H1 (cell line): ENCODE results near the gene DHX9. TPM values are rescaled to one million over a fixed set of nuclear protein-coding genes. Genes with fewer than 3 reads are reported as not detected.

Experiments
- CTCF ChIA-PET: fragments of 300-600 bp; sonication (Branson Sonifier 250); formaldehyde crosslinking; loops from one replicate; lab custom pipeline; 2021; ENCODE audit not compliant: partially characterized antibody; lab: Charles Lee
- POLR2A ChIA-PET: fragments of 300-600 bp; sonication (Branson Sonifier 250); formaldehyde crosslinking; loops from one replicate; lab custom pipeline; 2021; ENCODE audit warnings: inconsistent platforms; ENCODE audit not compliant: partially characterized antibody; lab: Charles Lee
- DNase-seq, 2 experiments: peaks; one replicate each; pipeline versions ENCODE4 v3.0.0 to v3.0.0-alpha.2; 2010 to 2022; ENCODE audit warnings: low spot score in 2 of 2, low read depth in 1 of 2, mixed read lengths in 1 of 2
- FAIRE-seq: peaks from 2 replicates; lab custom pipeline; 2011; peaks lifted over from hg19 to GRCh38; lab: Jason Lieb, UNC
- H2AFZ ChIP-seq: 2 replicates; pipeline ENCODE4 v1.8.1; 2012; ENCODE audit warnings: low read length, inconsistent platforms
- H2AK5ac ChIP-seq: 2 replicates; pipeline ENCODE4 v1.6.1; 2013; ENCODE audit warnings: low read depth, low read length
- H2BK120ac ChIP-seq: replicated peaks from 2 replicates; pipeline ENCODE3; 2013; ENCODE audit warnings: low read depth, low read length, inconsistent platforms
- H2BK12ac ChIP-seq: 2 replicates; pipeline ENCODE4 v1.6.1; 2013; ENCODE audit warnings: low read depth, low read length
- H2BK15ac ChIP-seq: 2 replicates; pipeline ENCODE4 v1.6.1; 2013; ENCODE audit warnings: low read length
- H2BK20ac ChIP-seq: 2 replicates; pipeline ENCODE4 v1.6.1; 2013; ENCODE audit warnings: low read length
- H2BK5ac ChIP-seq: 2 replicates; pipeline ENCODE4 v1.6.1; 2013; ENCODE audit warnings: low read depth, low read length
- H3K14ac ChIP-seq: 2 replicates; pipeline ENCODE4 v1.6.1; 2013; ENCODE audit warnings: inconsistent platforms; ENCODE audit not compliant: insufficient read length
- H3K18ac ChIP-seq: 2 replicates; pipeline ENCODE4 v1.6.1; 2013; ENCODE audit warnings: low read length; ENCODE audit errors: extremely low read depth
- H3K23ac ChIP-seq: 2 replicates; pipeline ENCODE4 v1.6.1; 2013; ENCODE audit warnings: inconsistent platforms; ENCODE audit not compliant: insufficient read length
- H3K23me2 ChIP-seq: 2 replicates; pipeline ENCODE4 v1.6.1; 2013; ENCODE audit warnings: low read depth, low read length
- H3K27ac ChIP-seq: 2 replicates; pipeline ENCODE4 v1.6.1; 2011; ENCODE audit warnings: low read depth, low read length, inconsistent platforms
- H3K27me3 ChIP-seq, 4 experiments: replicated peaks in 1 of 4; 1 replicate in 1 of 4; 2 replicates in 3 of 4; pipeline versions ENCODE4 v1.6.1 to v1.8.1; 2011 to 2013; ENCODE audit warnings: low read length in 3 of 4, mild to moderate bottlenecking in 3 of 4, inconsistent platforms in 2 of 4, mixed read lengths in 2 of 4, moderate library complexity in 1 of 4; ENCODE audit not compliant: control insufficient read depth in 3 of 4, insufficient read depth in 3 of 4; ENCODE audit errors: extremely low read depth in 1 of 4
- H3K36me3 ChIP-seq, 4 experiments: 2 replicates each; pipeline versions ENCODE4 v1.6.1 to v1.8.1; 2011 to 2013; ENCODE audit warnings: mild to moderate bottlenecking in 4 of 4, low read length in 3 of 4, moderate library complexity in 2 of 4, control low read depth in 1 of 4, inconsistent platforms in 1 of 4; ENCODE audit not compliant: insufficient read depth in 4 of 4, control insufficient read depth in 2 of 4
- H3K4ac ChIP-seq: replicated peaks from 2 replicates; pipeline ENCODE3; 2013; ENCODE audit warnings: low read length, low read depth, mixed read lengths, inconsistent platforms; ENCODE audit not compliant: insufficient read length
- H3K4me1 ChIP-seq, 4 experiments: replicated peaks in 1 of 4; 1 replicate in 1 of 4; 2 replicates in 3 of 4; pipeline versions ENCODE4 v1.6.1 to v1.8.1; 2011 to 2013; ENCODE audit warnings: low read length in 3 of 4, inconsistent platforms in 2 of 4, mixed read lengths in 1 of 4; ENCODE audit not compliant: insufficient read depth in 4 of 4, control insufficient read depth in 3 of 4
- H3K4me2 ChIP-seq, 2 experiments: 2 replicates each; pipeline versions ENCODE4 v1.6.1 to v1.8.1; 2011 to 2013; ENCODE audit warnings: low read depth in 2 of 2, low read length in 2 of 2, control low read depth in 1 of 2, inconsistent platforms in 1 of 2, mild to moderate bottlenecking in 1 of 2; ENCODE audit not compliant: insufficient read depth in 1 of 2
- H3K4me3 ChIP-seq, 4 experiments: fragments of 200-600, 300-600 bp in 1 of 4; sonication (generic), shearing (Covaris generic), sonication (Bioruptor Twin) in 1 of 4; 2 replicates each; pipeline versions ENCODE4 v1.5.1 to v1.8.1; 2011 to 2016; ENCODE audit warnings: low read length in 4 of 4, low read depth in 3 of 4, control low read depth in 2 of 4, inconsistent platforms in 2 of 4, mild to moderate bottlenecking in 2 of 4, mixed read lengths in 1 of 4, moderate library complexity in 1 of 4; ENCODE audit not compliant: insufficient read depth in 2 of 4; ENCODE audit errors: extremely low read depth in 1 of 4
- H3K56ac ChIP-seq: replicated peaks from 2 replicates; pipeline ENCODE3; 2013; ENCODE audit warnings: low read depth, mild to moderate bottlenecking, mixed read lengths, low read length, inconsistent platforms; ENCODE audit not compliant: insufficient read length
- H3K79me1 ChIP-seq: 2 replicates; pipeline ENCODE4 v1.6.1; 2013; ENCODE audit warnings: low read depth, low read length, control low read depth
- H3K79me2 ChIP-seq, 2 experiments: 2 replicates each; pipeline versions ENCODE4 v1.6.1 to v1.8.1; 2012 to 2013; ENCODE audit warnings: low read length in 2 of 2, mild to moderate bottlenecking in 2 of 2, inconsistent platforms in 1 of 2; ENCODE audit not compliant: insufficient read depth in 2 of 2, control insufficient read depth in 1 of 2
- H3K9ac ChIP-seq, 4 experiments: replicated peaks in 1 of 4; 1 replicate in 1 of 4; 2 replicates in 3 of 4; pipeline versions ENCODE4 v1.6.1 to v1.8.1; 2011 to 2013; ENCODE audit warnings: low read depth in 3 of 4, low read length in 3 of 4, control low read depth in 2 of 4, mild to moderate bottlenecking in 2 of 4, moderate library complexity in 2 of 4, inconsistent platforms in 1 of 4; ENCODE audit errors: extremely low read depth in 1 of 4
- H3K9me3 ChIP-seq, 2 experiments: 2 replicates each; pipeline versions ENCODE4 v1.6.1 to v1.8.1; 2012 to 2013; ENCODE audit warnings: mild to moderate bottlenecking in 2 of 2, moderate library complexity in 2 of 2, control low read depth in 1 of 2, inconsistent platforms in 1 of 2, low read depth in 1 of 2, low read length in 1 of 2, mixed read lengths in 1 of 2; ENCODE audit not compliant: insufficient read depth in 2 of 2
- H4K20me1 ChIP-seq, 2 experiments: replicated peaks in 1 of 2; 2 replicates each; pipeline versions ENCODE3 to v1.8.1; 2011 to 2013; ENCODE audit warnings: inconsistent platforms in 2 of 2, low read length in 2 of 2, mild to moderate bottlenecking in 1 of 2; ENCODE audit not compliant: insufficient read depth in 2 of 2, control insufficient read depth in 1 of 2
- H4K5ac ChIP-seq: 2 replicates; pipeline ENCODE4 v1.6.1; 2013; ENCODE audit warnings: low read length, low read depth, mixed read lengths, inconsistent platforms; ENCODE audit not compliant: insufficient read length
- H4K8ac ChIP-seq: 2 replicates; pipeline ENCODE4 v1.8.0; 2013; ENCODE audit warnings: mild to moderate bottlenecking, moderate library complexity, low read length, inconsistent platforms; ENCODE audit not compliant: insufficient read depth; ENCODE audit errors: extremely low read depth
- H4K91ac ChIP-seq: replicated peaks from 2 replicates; pipeline ENCODE3; 2013; ENCODE audit warnings: low read length, mixed read lengths, inconsistent platforms; ENCODE audit not compliant: insufficient read length
- GABPA ChIP-seq: IDR thresholded peaks from 2 replicates; pipeline ENCODE4 v1.6.1; 2011; ENCODE audit warnings: mild to moderate bottlenecking, low read length, moderate library complexity, borderline replicate concordance; ENCODE audit not compliant: insufficient read depth
- HDAC6 ChIP-seq: IDR thresholded peaks from one replicate; pipeline ENCODE4 v1.7.1; 2012; ENCODE audit warnings: low read depth, mild to moderate bottlenecking, inconsistent platforms, low read length, moderate library complexity
- WGBS, 2 experiments: shearing (Covaris generic) in 1 of 2; methylation state at CpG; one replicate each; pipeline versions ENCODE4 v1.1.6 to v1.1.7; 2013 to 2015; ENCODE audit warnings: low lambda C conversion rate in 2 of 2, mixed read lengths in 2 of 2, inconsistent platforms in 1 of 2, low coverage in 1 of 2, missing lambda C conversion rate in 1 of 2; ENCODE audit not compliant: insufficient replicate concordance in 2 of 2, insufficient coverage in 1 of 2, insufficient read length in 1 of 2; ENCODE audit errors: extremely low coverage in 1 of 2, missing lambda C conversion rate in 1 of 2; 5-methylcytosine and 5-hydroxymethylcytosine counted together
- polyA plus RNA-seq, 7 experiments: library from polyadenylated mRNA; depleted of rRNA in 3 of 7; stranded (reverse) in 5 of 7; unstranded in 2 of 7; fragments of >200 nt in 5 of 7; fragments of 200-250 nt in 2 of 7; gene quantifications; 1 replicate in 5 of 7; 2 replicates in 1 of 7; 4 replicates in 1 of 7; pipeline versions ENCODE4 v1.2.1 to v1.2.3, GENCODE V29; 2011 to 2013; ENCODE audit warnings: missing spikeins in 2 of 7, mixed read lengths in 2 of 7
- total RNA-seq: library from RNA; stranded (reverse); fragmentation: NEBNext Ultra II Directional; extraction: Animal tissue kit (Norgen Biotek cat#: 25700); gene quantifications from 2 replicates; pipeline ENCODE4 v1.2.1, GENCODE V29; 2021

Gene DHX9
- total and polyA plus RNA-seq, 2 of the 8 experiments (the other 6 are each of a cell fraction or from before 2014, with no cell fraction given): 153 to 333 TPM

- no peak overlapping the region for H3K9ac ChIP-seq
- H4K8ac ChIP-seq: no peak overlapping the region
- H3K4me2 ChIP-seq: no peak overlapping the region
- H3K23me2 ChIP-seq: no peaks in the 10 kb centered on the region
- no peaks in the 10 kb centered on the region for H3K4me1 ChIP-seq
- FAIRE-seq (no peak), DNase-seq (no peak)
- H4K20me1 ChIP-seq: peaks cover 2 to 4% of the 10 kb centered on the region in 2 experiments
- no peaks in the 10 kb centered on the region for H3K9me3 ChIP-seq
- peaks cover 43 to 100% (median 94%) of the 10 kb centered on the region in 4 experiments for H3K36me3 ChIP-seq
- H3K27ac ChIP-seq: no peak overlapping the region
- no peak overlapping the region for H3K14ac ChIP-seq
- no peaks in the 10 kb centered on the region for H3K79me1 ChIP-seq
- H3K4ac ChIP-seq: no peak overlapping the region
- ChIA-PET CTCF (no interaction called here), POLR2A (interaction anchor here (0.8 to 8.2 kb wide), 8 partner anchors 9 to 29 kb away, joined by 3 to 93 read pairs (median 8); no protein-coding TSS in a partner anchor)
- no peak overlapping the region for H3K56ac ChIP-seq
- H2AFZ ChIP-seq: no peak overlapping the region
- no peak overlapping the region for H2AK5ac ChIP-seq
- TF ChIP-seq GABPA (no peak), HDAC6 (no peak)
- H4K91ac ChIP-seq: no peak overlapping the region
- H2BK12ac ChIP-seq: no peak overlapping the region
- H3K23ac ChIP-seq: no peak overlapping the region
- H2BK20ac ChIP-seq: no peak overlapping the region
- no peak overlapping the region for H2BK120ac ChIP-seq
- H3K27me3 ChIP-seq: no peaks in the 10 kb centered on the region
- peaks cover 0 to 70% of the 10 kb centered on the region in 2 experiments; a peak in 3 of 4 replicates for H3K79me2 ChIP-seq
- WGBS, 2 experiments: 95% methylated on average over 4 of the region's 4 CpGs; no CpG with 5 or more reads in 1 of the 2 experiments
- no peak overlapping the region for H3K4me3 ChIP-seq
- H4K5ac ChIP-seq: no peak overlapping the region
- H2BK15ac ChIP-seq: no peak overlapping the region
- H2BK5ac ChIP-seq: no peak overlapping the region
- H3K18ac ChIP-seq: no peak overlapping the region
Observed at GRCh38 chr1:182860658-182861057, 21.5 kb downstream of the DHX9 start.
